HG02943 (cell line): Measurements from ENCODE around the gene ELN.
"Not testable (repeated sequence)": the region's sequence is repeated elsewhere in the genome, so short reads cannot be mapped to it uniquely, and the experiment has no call there.

ENCODE experiments used
- ATAC-seq: cut with Tn5 transposase; IDR thresholded peaks from one replicate; pipeline ENCODE4 v1.9.1; 2021; ENCODE audit warnings: mild to moderate bottlenecking, low read depth, moderate library complexity; ENCODE audit not compliant: unreplicated experiment

Gene ELN

GRCh38 chr7:74040791-74041520 lies 13.0 kb downstream of the ELN start:
- no peak for ATAC-seq

- ATAC-seq, result no peak
These were observed 15.0 kb downstream of the ELN start for GRCh38 chr7:74042746-74043522.

GRCh38 chr7:74043523-74043951 lies 15.6 kb downstream of the ELN start:
- no peak for ATAC-seq

GRCh38 chr7:74044366-74045350 lies 16.7 kb downstream of the ELN start:
- no peak for ATAC-seq

- ATAC-seq, result not testable (repeated sequence)
These were observed 18.6 kb downstream of the ELN start for GRCh38 chr7:74046581-74046980.

GRCh38 chr7:74047804-74048380 lies 19.9 kb downstream of the ELN start:
- ATAC-seq, result no peak

GRCh38 chr7:74048999-74049599 lies 21.1 kb downstream of the ELN start:
- ATAC-seq, result no peak

GRCh38 chr7:74049997-74050798 lies 22.2 kb downstream of the ELN start:
- ATAC-seq, result no peak

- no peak for ATAC-seq
These were observed 23.2 kb downstream of the ELN start for GRCh38 chr7:74051193-74051592.

- ATAC-seq, result no peak
These were observed 23.8 kb downstream of the ELN start for GRCh38 chr7:74051629-74052410.

GRCh38 chr7:74052628-74053027 lies 24.7 kb downstream of the ELN start:
- ATAC-seq, result no peak

- no peak for ATAC-seq
These were observed 25.7 kb downstream of the ELN start for GRCh38 chr7:74053589-74054186.

GRCh38 chr7:74056096-74056915 lies 28.3 kb downstream of the ELN start:
- no peak for ATAC-seq

- ATAC-seq, result no peak
These were observed 29.4 kb downstream of the ELN start for GRCh38 chr7:74057216-74057925.

- no peak for ATAC-seq
These were observed 30.0 kb downstream of the ELN start for GRCh38 chr7:74057987-74058386.

GRCh38 chr7:74058486-74058885 lies 30.5 kb downstream of the ELN start:
- ATAC-seq, result no peak

- no peak for ATAC-seq
These were observed 31.1 kb downstream of the ELN start for GRCh38 chr7:74059037-74059436.
